Erythroblast (primary cell): ENCODE measurements around the gene CST2.
"Not testable (repeated sequence)": the region's sequence is repeated elsewhere in the genome, so short reads cannot be mapped to it uniquely, and the experiment has no call there.

ENCODE experiments used
- DNase-seq, 2 experiments: peaks; one replicate each; lab custom pipeline; 2025; lab: John Stamatoyannopoulos, UW
- GATA1 ChIP-seq: IDR thresholded peaks from 2 replicates; pipeline ENCODE4 v1.6.1; 2011; ENCODE audit warnings: low read depth, mild to moderate bottlenecking, control low read depth, low read length, moderate library complexity
- POLR2A ChIP-seq: IDR thresholded peaks from 2 replicates; pipeline ENCODE4 v1.6.1; 2011; ENCODE audit warnings: mild to moderate bottlenecking, low read length

Gene CST2

DNA sequence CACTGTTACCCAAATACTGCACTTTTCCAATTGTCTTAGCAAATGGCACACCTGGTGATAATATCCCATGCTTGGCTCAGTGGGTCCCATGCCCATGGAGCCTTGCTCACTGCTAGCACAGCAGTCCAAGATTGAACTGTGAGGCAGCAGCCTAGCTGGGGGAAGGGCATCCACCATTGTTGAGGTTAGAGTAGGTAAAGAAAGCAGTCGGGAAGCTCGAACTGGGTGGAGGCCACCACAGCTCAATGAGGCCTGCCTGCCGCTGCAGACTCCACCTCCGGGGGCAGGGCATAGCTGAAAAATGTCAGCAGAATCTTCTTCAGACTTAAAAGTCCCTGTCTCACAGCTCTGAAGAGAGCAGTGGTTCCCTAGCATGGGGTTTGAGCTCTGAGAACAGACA lies 9.2 kb upstream of the CST2 start:
- DNase-seq: no peak
- TF ChIP-seq POLR2A (no peak), GATA1 (no peak)

DNA sequence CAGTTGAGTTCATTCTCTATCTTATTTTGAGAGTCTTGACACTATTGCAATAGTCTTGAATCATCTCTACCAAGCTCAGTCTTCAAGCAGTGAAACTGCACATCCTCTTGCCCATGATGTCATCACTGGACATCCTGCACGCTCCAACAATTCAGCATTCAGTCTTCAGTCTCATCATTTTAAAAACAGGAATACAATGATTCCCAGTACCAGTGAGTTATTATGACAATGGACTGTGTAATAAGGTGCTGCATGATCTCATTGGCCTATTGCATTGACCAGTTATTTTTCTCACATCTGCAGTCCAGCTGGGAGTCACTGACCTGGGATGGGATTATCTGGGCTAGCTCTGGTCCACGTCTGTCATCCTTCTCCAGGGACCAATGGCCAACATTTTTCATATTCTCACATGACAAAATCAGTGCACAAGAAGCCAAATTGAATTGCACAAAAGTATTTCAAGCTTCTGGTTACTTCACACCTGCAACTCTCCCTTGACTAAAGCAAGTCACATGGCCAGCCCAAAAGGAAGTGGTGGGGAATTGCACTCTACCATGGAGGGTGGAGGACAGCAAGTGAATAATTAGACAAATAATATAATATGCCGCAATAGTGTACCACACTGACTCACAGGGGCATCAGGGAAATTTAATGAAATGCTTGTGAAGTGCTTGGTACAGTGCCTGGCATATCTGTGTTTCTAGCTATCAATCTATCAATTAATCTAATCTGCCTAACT lies 6.4 kb upstream of the CST2 start:
- TF ChIP-seq GATA1: no peak
- no peak for TF ChIP-seq POLR2A
- DNase-seq: peak in 1 of 2 experiments; percentile 1

DNA sequence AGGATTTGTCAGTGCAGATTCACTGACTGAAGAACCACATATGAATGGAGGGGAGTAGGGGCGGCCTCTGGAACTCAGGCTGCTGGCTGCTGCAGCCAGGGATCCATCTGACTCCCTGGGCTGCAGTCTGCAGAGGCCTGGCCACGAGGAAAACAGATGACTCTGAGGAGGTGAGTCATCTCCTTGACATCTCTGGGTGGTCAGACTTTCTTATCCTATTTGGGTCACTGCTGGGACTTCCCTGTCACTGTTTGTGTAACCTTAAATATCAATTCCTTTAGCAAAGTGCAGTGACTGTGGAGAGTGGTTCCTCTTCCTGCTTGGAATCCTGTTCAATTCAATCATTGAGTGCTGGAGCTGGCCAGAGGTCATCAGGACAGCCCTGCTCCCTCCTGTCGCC lies 5.4 kb upstream of the CST2 start:
- DNase-seq: not testable (repeated sequence)

DNA sequence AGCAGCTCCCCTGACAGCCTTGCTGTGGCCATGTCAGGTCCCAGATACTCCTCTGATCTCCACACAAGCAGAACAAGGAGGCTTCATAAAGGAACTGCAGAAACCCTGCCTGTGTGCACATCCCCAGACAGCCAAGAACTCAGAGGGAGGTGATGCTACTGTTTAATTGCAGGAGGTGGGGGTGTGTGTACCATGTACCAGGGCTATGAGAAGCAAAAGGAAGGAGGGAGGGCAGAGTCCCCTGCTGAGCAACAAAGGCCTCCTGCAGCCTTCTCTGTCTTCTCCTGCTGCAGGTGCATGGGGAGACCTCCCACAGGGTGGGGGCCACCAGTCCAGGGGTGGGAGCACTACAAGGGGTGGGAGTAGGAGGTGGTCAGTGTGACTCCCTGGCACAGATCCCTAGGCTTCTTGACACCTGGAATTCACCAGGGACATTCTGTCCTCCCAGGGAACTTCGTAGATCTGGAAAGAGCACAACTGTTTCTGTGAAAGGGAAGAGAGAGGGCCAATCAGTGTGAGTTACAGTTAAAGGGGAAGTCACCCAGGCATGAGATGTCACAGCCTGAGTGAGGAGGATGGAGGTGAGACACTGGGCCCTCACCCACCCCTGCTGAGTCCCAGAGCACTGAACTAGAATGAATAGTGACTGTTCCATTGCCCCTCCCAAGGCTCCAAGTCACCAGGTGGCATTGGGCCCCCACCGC lies 2.8 kb downstream of the CST2 start:
- TF ChIP-seq GATA1 (no peak), POLR2A (no peak)
- no peak for DNase-seq

DNA sequence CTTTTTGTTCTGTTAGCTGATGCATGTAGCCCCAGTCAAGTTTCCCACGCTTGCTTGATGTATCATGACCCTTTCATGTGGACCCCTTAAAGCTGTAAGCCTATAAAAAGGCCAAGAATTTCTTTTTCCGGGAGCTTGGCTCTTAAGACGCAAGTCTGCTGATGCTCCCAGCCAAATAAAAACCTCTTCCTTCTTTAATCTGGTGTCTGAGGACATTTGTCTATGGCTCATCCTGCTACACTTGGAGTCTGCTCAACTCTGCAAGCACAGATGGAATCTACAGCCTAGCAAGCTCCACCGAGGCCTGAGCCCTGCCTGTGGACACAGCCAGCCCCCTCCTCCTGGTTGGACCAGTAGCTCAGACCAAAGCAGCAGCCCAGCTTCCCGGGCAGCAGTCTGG lies 3.4 kb downstream of the CST2 start:
- TF ChIP-seq GATA1 (no peak), POLR2A (no peak)
- no peak for DNase-seq

DNA sequence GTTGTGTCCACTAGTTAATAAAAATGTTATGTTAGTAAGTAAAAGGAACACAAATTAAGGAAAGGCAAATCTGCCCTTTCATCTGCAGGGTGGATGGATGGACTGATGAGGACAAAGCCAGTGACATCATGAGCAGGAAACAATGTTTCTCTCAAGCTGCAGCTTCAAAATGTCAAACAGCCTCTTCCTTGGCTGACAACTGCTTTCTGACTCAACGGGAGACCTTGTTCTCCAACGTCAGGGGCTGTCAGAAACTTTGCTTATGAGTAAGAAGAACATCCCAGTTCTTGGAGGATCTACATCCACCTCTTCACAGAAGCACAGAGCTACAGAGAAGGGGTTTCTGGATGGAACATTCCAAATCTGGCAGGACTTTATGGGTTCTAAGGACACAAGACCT lies 6.0 kb downstream of the CST2 start:
- DNase-seq: no peak
- TF ChIP-seq POLR2A (no peak), GATA1 (no peak)

DNA sequence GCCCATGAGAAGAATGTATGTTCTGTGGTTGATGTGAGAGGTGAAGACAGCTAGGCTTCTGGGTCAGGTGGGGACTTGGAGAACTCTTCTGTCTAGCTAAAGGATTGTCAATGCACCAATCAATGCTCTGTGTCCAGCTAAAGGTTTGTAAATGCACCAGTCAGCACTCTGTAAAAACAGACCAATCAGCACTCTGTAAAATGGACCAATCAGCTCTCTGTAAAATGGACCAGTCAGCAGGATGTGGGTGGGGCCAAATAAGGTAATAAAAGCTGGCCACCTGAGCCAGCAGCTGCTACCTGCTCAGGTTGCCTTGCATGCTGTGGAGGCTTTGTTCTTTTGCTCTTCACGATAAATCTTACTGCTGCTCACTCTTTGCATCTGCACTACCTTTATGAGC lies 15.0 kb downstream of the CST2 start:
- not testable (repeated sequence) for DNase-seq

DNA sequence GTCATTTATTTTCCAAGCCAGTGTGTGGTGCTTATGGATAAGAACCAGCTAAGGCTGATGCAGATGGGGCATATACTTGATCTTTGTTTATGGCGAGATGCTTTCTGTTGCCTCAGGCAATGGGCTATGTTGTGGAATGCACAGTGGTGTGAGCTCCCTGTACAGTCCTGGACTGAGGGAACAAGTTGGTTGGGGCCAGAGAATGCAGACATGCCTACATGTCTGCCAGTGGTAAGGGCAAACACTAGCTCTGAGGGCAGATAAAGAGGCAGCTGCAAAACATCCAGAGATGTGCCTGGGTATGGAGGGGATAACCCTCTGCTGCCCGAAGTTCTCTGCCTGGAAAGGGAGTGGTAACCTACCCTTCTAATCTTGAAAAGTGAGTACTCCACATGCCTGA lies 16.2 kb downstream of the CST2 start:
- not testable (repeated sequence) for DNase-seq

DNA sequence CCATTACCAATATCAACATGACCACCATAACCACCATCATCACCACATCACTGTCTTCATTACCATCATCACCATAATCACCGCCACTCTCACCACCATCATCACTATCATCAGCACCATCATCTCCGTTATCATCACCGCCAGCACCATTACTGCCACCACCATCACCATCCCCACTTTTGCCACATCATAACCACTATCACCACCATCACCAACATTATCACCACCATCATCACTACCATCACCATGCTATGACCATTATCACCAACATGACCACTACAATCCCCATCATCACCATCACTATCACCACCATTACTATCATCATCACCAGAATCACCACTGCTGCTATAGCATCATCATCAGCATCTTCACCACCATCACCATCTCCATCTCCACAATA lies 25.7 kb downstream of the CST2 start:
- no peak for DNase-seq
- TF ChIP-seq POLR2A: no peak
- TF ChIP-seq GATA1: no peak

DNA sequence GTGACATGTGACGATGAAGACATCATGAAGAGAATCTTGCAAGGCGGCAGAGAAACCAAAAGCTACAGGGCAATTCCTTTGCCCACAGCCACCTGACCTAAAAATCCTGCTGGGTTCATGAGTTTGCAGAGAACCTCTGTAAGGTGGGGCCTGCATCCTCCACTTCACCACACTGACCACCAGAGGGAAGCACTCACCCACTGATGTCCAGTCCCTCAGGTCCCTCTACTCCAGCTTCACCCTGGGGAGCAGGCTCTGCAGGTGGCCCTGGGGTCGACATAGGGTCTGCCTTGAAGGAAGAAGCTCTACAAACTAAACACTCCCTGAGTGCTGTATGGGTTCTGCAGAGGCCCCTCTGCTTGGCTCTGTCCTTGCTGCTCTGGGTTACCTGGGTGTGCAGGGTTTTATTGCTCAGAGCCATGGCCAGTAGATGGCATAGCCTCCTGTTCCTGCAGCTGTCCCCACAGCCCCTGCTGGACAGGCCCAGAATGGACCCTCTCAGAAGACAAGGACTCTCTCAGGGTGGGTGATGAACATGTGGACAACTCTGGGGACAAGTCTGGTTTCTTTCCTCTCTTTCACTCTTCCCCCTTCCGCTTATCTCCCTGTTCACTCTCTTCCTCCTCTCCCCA lies 27.2 kb downstream of the CST2 start:
- peak; percentile 35 to 56 for DNase-seq

DNA sequence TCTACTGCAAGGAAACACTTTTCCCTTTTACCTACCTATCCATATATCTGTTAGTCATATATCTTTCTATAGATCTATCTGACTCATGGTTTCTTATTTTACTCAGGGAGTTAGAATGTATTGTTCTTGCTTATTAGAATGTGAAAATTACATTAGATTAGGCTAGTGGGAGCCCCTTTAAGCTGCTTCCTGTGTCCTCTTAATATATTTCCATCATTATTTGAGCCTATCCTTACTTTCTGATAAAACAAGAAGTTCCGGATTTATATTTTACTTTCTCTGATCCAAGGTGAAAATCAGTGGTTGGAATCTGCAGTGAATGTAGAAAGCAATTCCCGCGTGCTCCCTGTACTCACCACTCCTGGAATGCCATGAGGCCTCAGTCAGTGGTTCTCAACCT lies 31.0 kb downstream of the CST2 start:
- no peak for DNase-seq
- TF ChIP-seq GATA1 (no peak), POLR2A (no peak)

DNA sequence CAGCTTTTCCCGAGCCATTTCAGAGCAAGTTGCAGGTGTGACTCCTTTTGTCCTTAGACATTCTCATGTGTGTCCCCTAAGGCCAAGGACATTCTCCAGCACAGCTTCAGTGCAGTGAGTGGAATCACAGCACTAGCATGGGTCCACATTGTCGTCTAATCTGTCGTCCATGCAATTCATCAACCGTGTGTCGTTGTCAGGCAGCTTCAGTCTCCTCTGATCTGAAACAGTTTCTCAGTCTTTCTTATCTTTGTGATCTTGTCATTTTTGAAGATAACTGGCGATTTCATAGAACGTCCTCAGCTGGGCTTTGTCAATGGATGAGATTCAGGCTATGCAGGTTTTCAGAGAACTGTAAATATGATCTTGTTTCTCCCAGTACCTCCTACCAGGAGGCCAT lies 31.7 kb downstream of the CST2 start:
- no peak for DNase-seq
- TF ChIP-seq POLR2A: no peak
- no peak for TF ChIP-seq GATA1

DNA sequence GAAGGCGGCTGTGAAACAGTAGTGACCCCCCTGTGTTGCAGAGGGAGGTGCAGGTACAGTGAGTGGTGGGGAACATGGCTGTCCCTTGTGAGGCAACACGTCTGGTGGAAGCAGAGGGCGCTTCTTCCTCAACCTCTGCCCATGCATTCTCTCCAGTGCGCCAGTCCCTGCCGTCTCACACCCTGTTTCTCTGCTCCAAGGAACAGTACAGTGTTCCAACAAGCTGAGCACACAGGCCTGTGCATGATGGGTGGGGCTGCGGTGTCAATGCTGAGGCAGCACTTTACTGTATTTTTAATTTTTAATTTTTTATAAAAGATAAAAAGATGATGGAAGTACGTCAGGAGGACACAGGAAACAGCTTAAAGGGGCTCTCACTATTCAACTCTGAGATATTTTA lies 32.5 kb downstream of the CST2 start:
- DNase-seq: no peak
- TF ChIP-seq POLR2A: no peak
- TF ChIP-seq GATA1: no peak

DNA sequence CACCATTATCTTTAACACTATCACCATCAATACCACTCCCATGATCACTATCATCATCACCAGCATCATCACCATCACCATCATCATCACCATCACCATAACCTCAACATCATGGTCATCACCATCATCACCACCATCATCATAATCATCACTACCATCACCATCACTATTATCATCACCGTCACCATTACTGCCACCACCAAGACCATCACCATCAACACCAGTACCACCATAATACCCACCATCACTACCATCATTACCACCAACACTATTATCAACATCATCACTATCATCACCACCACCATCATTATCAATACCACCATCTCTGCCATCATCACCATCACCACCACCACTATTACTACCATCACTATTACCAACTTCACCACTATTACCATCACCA lies 43.1 kb downstream of the CST2 start:
- TF ChIP-seq POLR2A: no peak
- no peak for TF ChIP-seq GATA1
- DNase-seq: no peak

DNA sequence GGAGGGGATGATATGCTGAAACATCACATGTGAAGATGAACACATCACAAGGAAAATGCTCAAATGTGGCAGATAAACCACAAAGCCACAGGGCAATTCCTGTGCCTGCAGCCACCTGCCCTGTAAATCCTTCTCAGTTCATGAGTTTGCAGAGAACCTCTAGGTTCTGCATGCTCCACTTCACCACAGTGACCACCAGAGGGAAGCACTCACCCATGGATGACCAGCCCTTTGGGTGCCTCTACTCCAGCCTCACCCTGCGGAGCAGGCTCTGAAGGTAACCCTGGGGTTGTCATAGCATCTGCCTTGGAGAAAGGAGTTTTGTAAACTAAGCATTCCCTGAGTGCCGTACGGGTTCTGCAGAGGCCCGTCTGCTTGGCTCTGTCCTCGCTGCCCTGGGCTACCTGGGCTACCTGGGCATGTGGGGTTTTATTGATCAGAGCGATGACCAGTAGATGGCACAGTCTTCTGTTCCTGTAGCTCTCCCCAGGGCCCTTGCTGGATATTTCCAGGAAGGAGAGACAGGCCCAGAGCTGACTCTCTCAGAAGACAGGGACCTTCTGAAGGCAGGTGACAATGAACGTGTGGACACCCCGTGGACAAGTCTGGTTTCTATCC lies 44.1 kb downstream of the CST2 start:
- DNase-seq: peak; percentile 13 to 45
- no peak for TF ChIP-seq GATA1
- TF ChIP-seq POLR2A: no peak

DNA sequence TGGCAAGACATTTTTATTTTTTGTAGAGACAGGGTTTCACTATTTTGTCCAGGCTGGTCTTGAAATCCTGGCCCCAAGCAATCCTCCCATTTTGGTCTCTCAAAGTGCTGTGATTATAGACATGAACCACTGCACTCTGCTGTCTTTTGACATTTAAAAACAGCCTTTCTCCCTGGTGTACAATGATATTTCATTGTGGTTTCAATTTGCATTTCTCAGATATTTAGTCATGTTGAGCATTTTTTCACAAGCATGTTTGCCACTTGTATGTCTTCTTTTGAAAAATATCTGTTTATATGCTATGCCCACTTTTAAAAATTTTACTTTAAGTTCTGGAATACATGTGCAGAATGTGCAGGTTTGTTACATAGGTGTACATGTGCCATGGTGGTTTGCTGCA lies 47.9 kb downstream of the CST2 start:
- DNase-seq: not testable (repeated sequence)

DNA sequence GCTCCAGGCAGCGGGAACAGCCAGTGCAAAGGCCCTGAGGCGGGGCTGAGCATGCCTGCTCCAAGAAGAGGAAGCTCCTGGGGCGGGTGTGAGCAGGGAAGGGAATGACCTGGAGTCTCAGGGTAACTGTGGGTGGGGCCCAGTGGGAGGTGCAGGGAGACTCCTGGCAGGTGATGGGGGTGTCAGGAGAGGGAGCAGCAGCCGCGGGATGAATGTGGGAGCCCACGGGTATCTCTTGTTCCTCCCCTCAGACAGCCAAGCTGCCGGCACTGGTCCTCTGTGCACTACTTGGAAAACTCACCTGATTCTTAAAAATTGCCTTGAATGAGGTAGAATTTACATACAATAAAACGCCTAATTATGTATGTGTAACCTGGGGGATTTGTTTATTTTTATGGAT lies 49.1 kb downstream of the CST2 start:
- not testable (repeated sequence) for DNase-seq
